G401.6 (cell line): Measurements from ENCODE around the gene EML6.

Experiments used
- FAIRE-seq: peaks from 2 replicates; lab custom pipeline; 2012; peaks lifted over from hg19 to GRCh38; lab: Jason Lieb, UNC

The EML6 gene

GRCh38 chr2:54914637-54915036 lies 191.2 kb downstream of the EML6 start:
- no peak for FAIRE-seq

DNA sequence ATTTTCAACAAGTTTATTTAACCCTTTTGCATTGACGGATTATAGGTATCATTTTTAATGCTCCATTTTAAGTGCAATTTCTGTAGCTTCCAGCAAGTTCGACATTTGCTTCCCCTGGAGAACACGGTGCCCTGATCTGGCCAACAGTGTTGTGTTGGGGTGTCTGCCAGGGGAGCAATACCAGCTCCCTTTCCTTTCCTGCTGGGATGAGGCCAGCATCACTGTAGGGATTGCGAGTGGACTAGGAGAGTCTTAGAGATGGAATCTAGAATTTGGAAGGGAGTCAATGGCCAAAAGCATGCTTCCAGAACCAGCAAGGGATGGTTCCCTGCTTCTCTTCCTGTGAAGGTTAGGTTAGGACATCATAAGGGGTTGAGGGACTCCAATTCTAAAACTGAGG lies 191.6 kb downstream of the EML6 start:
- no peak for FAIRE-seq

- FAIRE-seq: no peak
Observed at GRCh38 chr2:54916637-54917036, 193.2 kb downstream of the EML6 start.

DNA sequence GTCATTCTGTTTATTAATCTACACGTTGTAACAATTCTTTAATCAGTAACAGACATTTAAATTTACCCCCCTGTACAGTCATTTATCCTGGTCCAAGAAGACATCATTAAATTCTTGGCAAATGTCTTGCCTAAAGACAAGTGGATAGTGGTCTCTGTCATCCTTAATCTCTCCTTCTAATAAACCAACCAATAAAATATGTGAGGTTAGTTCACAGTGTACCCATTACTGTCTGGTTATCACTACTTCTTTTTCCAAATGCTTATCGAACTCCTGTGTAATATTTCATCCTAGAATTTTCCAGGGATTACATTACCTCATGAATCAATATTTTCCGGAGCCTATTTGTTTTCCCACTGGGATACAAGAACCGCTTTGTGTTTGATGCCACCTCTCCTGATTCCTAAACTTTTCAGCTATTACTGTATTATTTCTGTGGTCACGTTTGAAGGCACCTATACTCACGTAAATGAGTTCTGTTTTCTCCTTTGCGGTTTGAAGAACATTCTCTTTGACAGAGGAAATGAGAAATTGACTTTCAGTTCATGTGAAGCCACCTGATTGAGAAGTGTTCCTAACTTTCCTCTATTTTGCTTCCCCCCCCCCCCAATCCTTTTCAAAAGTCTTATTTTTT lies 195.3 kb downstream of the EML6 start:
- no peak for FAIRE-seq

- no peak for FAIRE-seq
Observed at GRCh38 chr2:54920660-54921059, 197.2 kb downstream of the EML6 start.

GRCh38 chr2:54924121-54924520 lies 200.7 kb downstream of the EML6 start:
- no peak for FAIRE-seq

DNA sequence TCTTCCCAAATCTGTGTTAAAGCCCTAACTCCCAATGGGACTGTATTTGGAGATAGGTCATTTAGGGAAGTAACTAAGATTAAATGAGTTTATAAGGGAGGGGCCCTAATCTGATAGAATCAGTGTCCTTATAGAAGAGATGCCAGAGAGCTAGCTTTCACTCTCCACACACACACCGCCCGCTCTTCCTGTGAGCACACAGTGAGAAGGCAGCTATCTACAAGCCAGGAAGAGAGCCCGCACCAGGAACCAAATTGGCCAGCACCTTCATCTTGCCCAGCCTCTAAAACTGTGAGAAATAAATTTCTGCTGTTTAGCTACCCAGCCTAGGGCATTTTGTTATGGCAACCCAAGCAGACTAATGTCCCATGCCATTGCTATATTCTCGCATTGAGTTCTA lies 201.6 kb downstream of the EML6 start:
- FAIRE-seq: no peak

DNA sequence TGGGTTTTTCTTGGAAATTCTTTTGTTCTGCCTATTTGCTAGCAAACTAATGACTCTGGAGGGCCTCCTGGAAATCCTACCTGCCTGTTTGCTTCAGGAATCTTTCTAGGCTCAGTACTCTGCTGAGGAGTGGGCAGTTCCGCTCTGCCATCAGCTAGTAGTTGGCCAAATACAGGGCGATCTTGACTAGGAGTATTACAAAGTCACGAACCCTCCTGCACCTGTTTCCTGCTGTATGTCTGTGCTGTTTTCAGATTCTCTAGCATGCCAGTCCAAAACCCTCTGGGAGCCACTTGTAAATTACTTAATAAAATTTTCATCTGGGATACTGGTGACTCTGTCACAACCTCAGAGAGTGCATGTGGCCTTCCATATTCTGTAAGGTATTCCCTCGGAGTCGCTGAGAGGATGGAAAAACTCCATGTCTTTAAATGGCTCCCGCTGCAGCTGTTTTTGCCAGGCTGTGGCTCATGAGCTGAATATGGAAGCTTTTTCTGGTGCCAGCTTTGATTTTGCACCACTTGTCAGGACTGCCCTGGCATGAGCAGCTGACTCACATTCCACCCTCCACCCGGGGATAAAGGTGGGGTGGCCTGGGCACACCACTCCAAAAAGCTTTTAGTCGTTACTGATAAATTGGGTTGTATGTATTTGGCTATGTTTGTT lies 203.8 kb downstream of the EML6 start:
- no peak for FAIRE-seq

GRCh38 chr2:54927751-54928615 lies 204.5 kb downstream of the EML6 start:
- no peak for FAIRE-seq

- FAIRE-seq: no peak
Observed at GRCh38 chr2:54928719-54929118, 205.3 kb downstream of the EML6 start.

GRCh38 chr2:54931473-54931872 lies 208.0 kb downstream of the EML6 start:
- FAIRE-seq: no peak

DNA sequence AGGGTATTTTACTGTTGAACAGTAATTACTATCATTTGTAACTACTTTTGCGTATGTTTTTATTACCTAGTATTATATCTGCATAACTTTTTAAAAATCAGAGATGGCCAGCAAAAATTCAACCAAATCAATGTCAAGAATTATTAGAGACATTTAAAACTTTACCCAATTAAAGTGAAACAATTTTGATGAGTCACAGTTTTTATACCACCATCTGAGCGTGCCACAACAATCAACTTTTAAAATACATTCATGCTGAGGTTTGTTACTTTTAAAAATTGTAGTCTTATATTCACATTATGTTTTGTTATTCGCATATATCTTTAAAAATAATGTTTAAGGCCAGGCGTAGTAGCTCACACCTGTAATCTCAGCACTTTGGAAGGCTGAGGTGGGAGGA lies 211.9 kb downstream of the EML6 start:
- no peak for FAIRE-seq

DNA sequence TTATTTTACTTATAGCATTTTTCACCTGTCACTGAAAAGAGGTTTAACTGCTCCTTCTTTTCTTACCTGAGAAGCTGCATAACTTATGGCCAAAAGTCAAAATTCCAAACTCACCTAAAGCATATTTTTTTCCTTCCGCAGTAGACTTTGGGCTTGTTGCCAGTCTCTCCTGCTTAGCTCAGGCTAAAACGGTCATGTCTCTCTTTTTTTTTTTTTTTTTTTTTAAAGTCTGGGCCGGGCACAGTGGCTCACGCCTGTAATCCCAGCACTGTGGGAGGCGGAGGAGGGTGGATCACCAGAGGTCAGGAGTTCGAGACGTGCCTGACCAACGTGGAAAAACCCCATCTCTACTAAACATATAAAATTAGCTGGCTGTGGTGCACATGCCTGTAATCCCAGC lies 213.3 kb downstream of the EML6 start:
- no peak for FAIRE-seq

DNA sequence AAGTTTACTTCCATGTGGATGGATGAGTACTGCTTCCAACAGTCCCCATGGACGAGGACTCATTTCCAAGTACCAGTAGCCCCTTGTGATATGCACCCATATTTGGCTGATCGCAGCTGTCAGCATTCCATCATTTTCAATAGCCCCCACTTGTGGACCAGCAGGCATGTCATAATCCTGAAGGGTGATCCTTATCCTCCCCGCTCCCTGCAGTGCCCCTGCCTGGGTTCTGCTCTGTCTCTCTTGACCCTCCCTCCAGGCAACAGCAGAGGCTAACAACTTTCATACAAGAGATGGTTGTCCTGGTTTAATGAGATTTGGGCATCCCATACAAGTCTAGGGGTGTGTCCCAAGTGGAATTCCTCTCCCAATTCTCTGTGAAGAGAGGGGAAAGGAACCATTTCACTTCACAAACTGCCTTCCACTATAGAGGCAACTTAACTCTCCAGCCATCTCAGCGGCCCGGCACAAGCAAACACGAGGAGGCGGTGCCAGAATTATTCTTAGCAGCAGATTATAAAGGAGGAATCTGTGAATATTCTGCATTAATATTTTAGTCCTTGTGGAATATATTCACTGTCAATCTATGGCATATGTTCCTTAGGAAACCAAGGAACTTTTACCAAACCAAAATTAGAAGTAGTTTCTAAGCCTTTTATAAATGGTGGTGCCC lies 216.1 kb downstream of the EML6 start:
- FAIRE-seq: no peak

GRCh38 chr2:54940723-54941122 lies 217.3 kb downstream of the EML6 start:
- FAIRE-seq: no peak

GRCh38 chr2:54941248-54941984 lies 218.0 kb downstream of the EML6 start:
- FAIRE-seq: no peak

- FAIRE-seq: no peak
Observed at GRCh38 chr2:54942373-54942772, 218.9 kb downstream of the EML6 start.

- no peak for FAIRE-seq
Observed at GRCh38 chr2:54944724-54945326, 221.4 kb downstream of the EML6 start.

GRCh38 chr2:54945391-54946219 lies 222.1 kb downstream of the EML6 start:
- no peak for FAIRE-seq

GRCh38 chr2:54946220-54946805 lies 222.9 kb downstream of the EML6 start:
- no peak for FAIRE-seq
